Left ventricle myocardium inferior (tissue), 1 donor: ENCODE results near the gene ARSJ. TPM values are rescaled to one million over a fixed set of nuclear protein-coding genes. Genes with fewer than 3 reads are reported as not detected.
"Not testable (repeated sequence)": the region's sequence is repeated elsewhere in the genome, so short reads cannot be mapped to it uniquely, and the experiment has no call there.

Source experiments
- DNase-seq: peaks from one replicate; pipeline ENCODE4 v3.0.0-alpha.2; 2020
- H3K27ac ChIP-seq: fragments of 200-600 bp; replicated peaks from 2 replicates; pipeline ENCODE4 v1.8.0; 2021
- H3K27me3 ChIP-seq: fragments of 200-600 bp; 2 replicates; pipeline ENCODE4 v1.8.0; 2021; ENCODE audit warnings: low read depth
- H3K36me3 ChIP-seq: fragments of 200-600 bp; 2 replicates; pipeline ENCODE4 v1.8.0; 2021
- H3K4me1 ChIP-seq: fragments of 200-600 bp; 2 replicates; pipeline ENCODE4 v1.8.0; 2021
- H3K4me3 ChIP-seq: fragments of 200-600 bp; 2 replicates; pipeline ENCODE4 v1.8.0; 2021; ENCODE audit warnings: mild to moderate bottlenecking, moderate library complexity
- H3K9me3 ChIP-seq: fragments of 200-600 bp; replicated peaks from 2 replicates; pipeline ENCODE4 v1.8.0; 2021
- intact Hi-C: fragments of 100-400 bp; cut with micrococcal nuclease; formaldehyde crosslinking; loops from one replicate; pipeline ENCODE4 v1.11.0; 2022
- total RNA-seq: library from RNA; stranded (reverse); fragmentation: NEBNext Ultra II Directional; extraction: Animal tissue kit (Norgen Biotek cat#: 25700); gene quantifications from one replicate; pipeline ENCODE4 v1.2.1, GENCODE V29; 2021
- TF ChIP-seq, protein P1 (sequence below): fragments of 200-600 bp; IDR thresholded peaks from 2 replicates; pipeline ENCODE4 v1.8.0; 2021; ENCODE audit warnings: antibody characterized with exemption, mild to moderate bottlenecking, borderline replicate concordance
- donor health status: DM: no; HTN: yes; CAD: no; lungs with severe emphysema.

The ARSJ gene
- total RNA-seq, 1 donor from 2014 or later = 1.2 TPM

DNA sequence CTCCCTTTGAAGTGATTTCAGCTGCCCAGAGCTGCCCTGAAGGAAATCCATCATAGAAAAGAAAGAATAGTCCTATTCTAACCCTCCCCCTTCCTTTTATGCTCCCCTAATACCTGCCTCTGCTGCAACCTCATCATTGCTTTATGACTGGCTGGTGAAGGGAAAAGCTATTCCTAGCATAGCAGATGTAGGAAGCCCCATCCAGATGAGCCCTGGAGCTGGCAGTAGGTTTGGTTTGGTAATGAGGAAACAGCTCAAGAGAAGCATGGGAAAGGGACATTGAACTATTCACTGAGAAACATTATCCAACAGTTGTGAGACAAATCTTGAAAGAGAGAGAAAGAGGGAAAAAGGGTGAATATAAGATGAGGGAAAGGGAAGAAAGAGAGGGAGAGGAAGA, 29.2 kb downstream of the ARSJ start:
- Histone ChIP-seq H3K9me3 (no peaks in the 10 kb centered on the region), H3K4me1 (peaks cover 14% of the 10 kb centered on the region), H3K27me3 (peaks cover 19% of the 10 kb centered on the region), H3K36me3 (no peaks in the 10 kb centered on the region), H3K27ac (no peak overlapping the region), H3K4me3 (no peak overlapping the region)
- no peak for DNase-seq
- TF ChIP-seq, protein P1, sequence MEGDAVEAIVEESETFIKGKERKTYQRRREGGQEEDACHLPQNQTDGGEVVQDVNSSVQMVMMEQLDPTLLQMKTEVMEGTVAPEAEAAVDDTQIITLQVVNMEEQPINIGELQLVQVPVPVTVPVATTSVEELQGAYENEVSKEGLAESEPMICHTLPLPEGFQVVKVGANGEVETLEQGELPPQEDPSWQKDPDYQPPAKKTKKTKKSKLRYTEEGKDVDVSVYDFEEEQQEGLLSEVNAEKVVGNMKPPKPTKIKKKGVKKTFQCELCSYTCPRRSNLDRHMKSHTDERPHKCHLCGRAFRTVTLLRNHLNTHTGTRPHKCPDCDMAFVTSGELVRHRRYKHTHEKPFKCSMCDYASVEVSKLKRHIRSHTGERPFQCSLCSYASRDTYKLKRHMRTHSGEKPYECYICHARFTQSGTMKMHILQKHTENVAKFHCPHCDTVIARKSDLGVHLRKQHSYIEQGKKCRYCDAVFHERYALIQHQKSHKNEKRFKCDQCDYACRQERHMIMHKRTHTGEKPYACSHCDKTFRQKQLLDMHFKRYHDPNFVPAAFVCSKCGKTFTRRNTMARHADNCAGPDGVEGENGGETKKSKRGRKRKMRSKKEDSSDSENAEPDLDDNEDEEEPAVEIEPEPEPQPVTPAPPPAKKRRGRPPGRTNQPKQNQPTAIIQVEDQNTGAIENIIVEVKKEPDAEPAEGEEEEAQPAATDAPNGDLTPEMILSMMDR = no peak
- intact Hi-C loops = no loop called here

DNA sequence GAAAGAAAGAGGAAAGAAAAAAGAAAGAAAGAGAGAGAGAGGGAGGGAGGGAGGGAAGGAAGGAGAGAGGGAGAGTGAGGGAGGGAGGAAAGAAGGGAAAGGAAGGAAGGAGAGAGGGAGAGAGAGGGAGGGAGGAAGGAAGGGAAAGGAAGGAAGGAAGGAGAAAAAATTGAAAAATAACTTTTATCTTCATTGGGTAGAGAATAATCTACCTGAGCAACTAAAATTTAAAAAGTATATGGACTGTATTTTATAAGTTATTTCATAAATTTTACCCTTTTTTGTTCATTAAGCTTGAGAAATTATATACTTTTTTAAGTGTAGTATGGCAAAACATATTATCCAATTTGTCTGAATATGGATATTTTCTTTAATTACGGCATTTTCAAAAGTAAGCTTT, 32.0 kb downstream of the ARSJ start:
- H3K36me3 ChIP-seq = no peaks in the 10 kb centered on the region
- H3K27me3 ChIP-seq = no peaks in the 10 kb centered on the region
- H3K4me1 ChIP-seq = peaks cover 14% of the 10 kb centered on the region
- no peaks in the 10 kb centered on the region for H3K9me3 ChIP-seq
- TF ChIP-seq, protein P1 = no peak
- DNase-seq = no peak
- intact Hi-C loops = no loop called here
- H3K27ac ChIP-seq = no peak overlapping the region
- no peak overlapping the region for H3K4me3 ChIP-seq

DNA sequence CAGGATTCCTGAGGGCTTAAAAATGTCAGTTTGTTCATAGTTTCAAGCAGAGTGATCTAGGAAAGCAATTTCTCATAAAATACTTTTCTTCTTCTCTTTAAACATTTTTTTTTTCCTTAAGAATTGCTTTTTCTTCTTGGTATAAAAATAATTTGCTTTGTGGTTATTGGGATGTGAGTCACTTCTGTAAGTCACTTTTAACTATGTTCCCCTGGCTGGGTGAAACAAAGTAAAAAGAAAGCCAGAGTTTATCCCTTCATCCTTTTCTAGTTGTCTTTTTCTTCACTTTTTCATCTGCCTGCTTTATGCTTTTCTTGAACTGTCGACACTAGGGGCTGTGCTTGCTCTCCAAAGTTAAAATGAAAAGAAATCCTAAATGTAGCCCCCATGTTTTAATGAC, 33.5 kb downstream of the ARSJ start:
- Histone ChIP-seq H3K4me1 (peaks cover 2% of the 10 kb centered on the region), H3K36me3 (no peaks in the 10 kb centered on the region), H3K9me3 (no peaks in the 10 kb centered on the region), H3K27me3 (no peaks in the 10 kb centered on the region), H3K4me3 (no peak overlapping the region), H3K27ac (no peak overlapping the region)
- DNase-seq = no peak
- TF ChIP-seq, protein P1 = no peak
- intact Hi-C loops = no loop called here

DNA sequence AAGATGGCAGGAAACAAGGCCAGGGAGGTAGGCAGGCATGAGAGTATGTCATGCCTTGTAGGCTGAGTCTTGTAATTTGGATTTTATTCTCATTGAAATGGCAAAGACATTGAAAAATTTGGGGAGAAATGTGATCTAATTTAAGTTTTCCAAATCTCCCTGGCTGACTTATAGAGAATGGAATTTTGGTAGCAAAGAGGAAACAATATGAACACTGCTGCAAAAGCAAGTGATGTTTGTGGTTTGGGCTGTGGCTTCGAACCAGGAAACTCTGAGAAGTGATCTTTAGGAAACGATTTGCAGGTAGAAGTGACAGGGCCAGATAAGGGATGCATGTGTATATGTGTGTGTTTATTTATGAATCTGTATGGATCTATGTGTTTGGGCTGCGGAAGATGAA, 35.6 kb downstream of the ARSJ start:
- peaks cover 6% of the 10 kb centered on the region for H3K9me3 ChIP-seq
- H3K4me3 ChIP-seq = no peak overlapping the region
- TF ChIP-seq, protein P1 = no peak
- no peaks in the 10 kb centered on the region for H3K27me3 ChIP-seq
- H3K27ac ChIP-seq = no peak overlapping the region
- no peaks in the 10 kb centered on the region for H3K4me1 ChIP-seq
- H3K36me3 ChIP-seq = no peaks in the 10 kb centered on the region
- no peak for DNase-seq
- intact Hi-C loops = no loop called here

DNA sequence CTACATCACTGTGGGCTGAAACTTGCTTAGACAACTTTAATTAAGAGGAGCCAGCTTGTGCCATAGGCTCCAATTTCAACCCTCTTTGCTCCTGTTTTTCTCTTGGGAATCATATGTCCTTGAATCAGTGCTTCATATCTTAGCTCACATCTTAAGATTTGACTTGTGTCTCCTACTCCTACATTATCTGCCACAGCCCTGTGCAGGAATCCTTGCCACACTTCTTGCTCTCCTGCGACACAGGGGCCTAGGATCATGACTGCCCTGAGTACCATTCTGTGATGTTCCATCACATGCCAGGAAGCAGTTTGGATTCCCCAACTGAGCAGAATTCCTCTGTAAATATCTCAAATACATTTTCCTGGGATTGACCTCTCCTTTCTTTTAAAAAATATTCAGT, 36.4 kb downstream of the ARSJ start:
- Histone ChIP-seq H3K4me3 (no peak overlapping the region), H3K27ac (no peak overlapping the region), H3K4me1 (no peaks in the 10 kb centered on the region), H3K27me3 (no peaks in the 10 kb centered on the region), H3K9me3 (peaks cover 6% of the 10 kb centered on the region), H3K36me3 (no peaks in the 10 kb centered on the region)
- no peak for DNase-seq
- TF ChIP-seq, protein P1 = no peak
- intact Hi-C loops = no loop called here

DNA sequence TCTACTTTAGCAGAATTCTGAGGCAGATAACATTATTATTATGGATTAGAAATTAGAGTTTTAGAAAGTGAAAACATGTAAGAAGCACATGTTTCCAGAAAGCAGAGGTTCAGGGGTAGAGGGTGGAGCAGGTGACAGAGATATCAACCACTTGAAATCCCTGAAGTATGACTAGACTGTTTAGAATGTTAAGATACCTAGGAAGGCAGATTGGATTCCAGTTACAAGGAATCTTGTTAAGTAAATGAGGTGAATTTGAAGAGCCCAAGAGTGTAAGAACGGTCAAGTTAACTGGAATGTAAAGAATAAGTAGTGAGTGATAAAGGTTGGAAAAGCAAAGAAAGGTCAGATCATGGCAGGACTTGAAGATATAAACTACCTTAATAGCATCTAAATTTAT, 37.6 kb downstream of the ARSJ start:
- Histone ChIP-seq H3K9me3 (peaks cover 6% of the 10 kb centered on the region), H3K27me3 (no peaks in the 10 kb centered on the region), H3K4me1 (no peaks in the 10 kb centered on the region), H3K36me3 (no peaks in the 10 kb centered on the region), H3K27ac (no peak overlapping the region), H3K4me3 (no peak overlapping the region)
- intact Hi-C loops = no loop called here
- TF ChIP-seq, protein P1 = no peak
- DNase-seq = no peak

DNA sequence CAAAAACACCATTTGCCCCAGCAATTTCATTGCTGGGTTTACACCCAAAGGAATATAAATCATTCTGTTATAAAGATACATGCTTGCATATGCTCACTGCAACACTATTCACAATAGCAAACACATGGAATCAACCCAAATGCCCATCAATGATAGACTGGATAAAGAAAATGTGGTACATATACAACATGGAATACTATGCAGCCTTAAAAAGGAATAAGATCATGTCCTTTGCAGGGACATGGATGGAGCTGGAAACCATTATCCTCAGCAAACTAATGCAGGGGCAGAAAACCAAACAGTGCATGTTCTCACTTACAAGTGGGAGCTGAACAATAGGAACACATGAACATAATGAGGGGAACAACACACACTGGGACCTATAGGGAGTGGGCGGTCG, 39.3 kb downstream of the ARSJ start:
- DNase-seq, H3K27ac ChIP-seq, H3K36me3 ChIP-seq, H3K4me1 ChIP-seq, intact Hi-C loops, H3K27me3 ChIP-seq, H3K4me3 ChIP-seq, H3K9me3 ChIP-seq: not testable (repeated sequence)
